ENCODE measurements around the gene GALNT16. TPM values are rescaled to one million over a fixed set of nuclear protein-coding genes. Genes with fewer than 3 reads are reported as not detected.
A peak's percentile ranks its signal among the peaks of the same experiment; 100 is the strongest.
"Not testable (repeated sequence)": the region's sequence is repeated elsewhere in the genome, so short reads cannot be mapped to it uniquely, and the experiment has no call there.

The GALNT16 gene
- total RNA-seq, 1 experiment from 2014 or later = 5.1 TPM

- DNase-seq (ENCODE audit: low read depth) = no peak
Observed at GRCh38 chr14:69285661-69286255, 25.8 kb downstream of the GALNT16 start.

GRCh38 chr14:69287098-69288010, 27.4 kb downstream of the GALNT16 start:
- DNase-seq (ENCODE audit: low read depth) = no peak

- DNase-seq (ENCODE audit: low read depth) = no peak
Observed at GRCh38 chr14:69288011-69288771, 28.2 kb downstream of the GALNT16 start.

- no peak for DNase-seq (ENCODE audit: low read depth)
Observed at GRCh38 chr14:69288956-69289705, 29.2 kb downstream of the GALNT16 start.

- DNase-seq (ENCODE audit: low read depth) = no peak
Observed at GRCh38 chr14:69289811-69290520, 30.0 kb downstream of the GALNT16 start.

- not testable (repeated sequence) for DNase-seq (ENCODE audit: low read depth)
Observed at GRCh38 chr14:69290881-69291280, 30.9 kb downstream of the GALNT16 start.

- no peak for DNase-seq (ENCODE audit: low read depth)
Observed at GRCh38 chr14:69291396-69291795, 31.4 kb downstream of the GALNT16 start.

GRCh38 chr14:69291891-69292561, 32.1 kb downstream of the GALNT16 start:
- no peak for DNase-seq (ENCODE audit: low read depth)

- DNase-seq (ENCODE audit: low read depth) = no peak
Observed at GRCh38 chr14:69298131-69299071, 38.4 kb downstream of the GALNT16 start.

GRCh38 chr14:69299286-69300035, 39.5 kb downstream of the GALNT16 start:
- DNase-seq (ENCODE audit: low read depth) = no peak

GRCh38 chr14:69300601-69301221, 40.8 kb downstream of the GALNT16 start:
- DNase-seq (ENCODE audit: low read depth) = no peak

GRCh38 chr14:69303086-69303485, 43.1 kb downstream of the GALNT16 start:
- no peak for DNase-seq (ENCODE audit: low read depth)

- DNase-seq (ENCODE audit: low read depth) = no peak
Observed at GRCh38 chr14:69312608-69313007, 52.6 kb downstream of the GALNT16 start.

GRCh38 chr14:69313176-69313575, 53.2 kb downstream of the GALNT16 start:
- no peak for DNase-seq (ENCODE audit: low read depth)

GRCh38 chr14:69314327-69314726, 54.4 kb downstream of the GALNT16 start:
- DNase-seq (ENCODE audit: low read depth) = no peak

GRCh38 chr14:69315301-69315700, 55.3 kb downstream of the GALNT16 start:
- peak; percentile 60 for DNase-seq (ENCODE audit: low read depth)

- DNase-seq (ENCODE audit: low read depth) = no peak
Observed at GRCh38 chr14:69316449-69317101, 56.6 kb downstream of the GALNT16 start.
